Adrenal gland (tissue), 12 donors: Measurements from ENCODE around the gene ZBTB46. TPM values are rescaled to one million over a fixed set of nuclear protein-coding genes. Genes with fewer than 3 reads are reported as not detected.

ENCODE experiments used
- DNase-seq, 7 donors: peaks; one replicate each; pipeline ENCODE4 v3.0.0-alpha.2; 2019 to 2020
- H3K27ac ChIP-seq, 5 donors: fragments of 200-600 bp; sonication (generic) in 4 of 5; 1 replicate in 3 of 5; 2 replicates in 2 of 5; pipeline versions ENCODE4 v1.5.1 to v1.8.0; 2016 to 2020; ENCODE audit warnings: mild to moderate bottlenecking in 1 of 5
- H3K27me3 ChIP-seq: fragments of 200-600 bp; 2 replicates; pipeline ENCODE4 v1.8.0; 2021
- H3K36me3 ChIP-seq, 2 donors: fragments of 200-600 bp; replicated peaks in 1 of 2; 1 replicate in 1 of 2; 2 replicates in 1 of 2; pipeline versions ENCODE4 v1.5.1 to v1.8.0; 2018 to 2022
- H3K4me1 ChIP-seq, 2 donors: fragments of 200-600 bp; replicated peaks in 1 of 2; 1 replicate in 1 of 2; 2 replicates in 1 of 2; pipeline versions ENCODE4 v1.5.1 to v1.8.0; 2018 to 2021
- H3K4me3 ChIP-seq, 4 donors: fragments of 200-600 bp; sonication (generic) in 3 of 4; one replicate each; pipeline ENCODE4 v1.5.1; 2016 to 2018
- H3K9me3 ChIP-seq, 3 donors: fragments of 200-600 bp; sonication (generic) in 1 of 3; replicated peaks in 1 of 3; 1 replicate in 2 of 3; 2 replicates in 1 of 3; pipeline versions ENCODE4 v1.5.1 to v1.8.0; 2016 to 2021
- CTCF ChIP-seq, 6 experiments: fragments of 450-650 bp in 4 of 6; fragments of 200-600 bp in 2 of 6; sonication (generic) in 1 of 6; IDR thresholded peaks; 1 replicate in 5 of 6; 2 replicates in 1 of 6; pipeline versions ENCODE4 v1.5.1 to v1.8.0; 2016 to 2021; ENCODE audit warnings: antibody characterized with exemption in 6 of 6, mild to moderate bottlenecking in 2 of 6, moderate library complexity in 1 of 6
- POLR2A ChIP-seq, 2 donors: fragments of 450-650 bp; IDR thresholded peaks; one replicate each; pipeline ENCODE4 v1.6.1; 2017; ENCODE audit warnings: antibody characterized with exemption in 2 of 2, mild to moderate bottlenecking in 2 of 2, moderate library complexity in 1 of 2
- WGBS, 4 donors: extraction: QIAGEN DNeasy Blood & Tissue Kit in 2 of 4; methylation state at CpG; one replicate each; pipeline versions ENCODE4 v1.1.5 to v1.1.7; 2013 to 2017; 5-methylcytosine and 5-hydroxymethylcytosine counted together
- intact Hi-C, 2 donors: fragments of 100-400 bp; cut with DNase I; formaldehyde crosslinking; loops; one replicate each; pipeline versions ENCODE4 v1.14.1 to v1.15.0; 2022 to 2023
- polyA plus RNA-seq, 3 donors: library from polyadenylated mRNA; stranded (reverse); fragments of 200-250 nt in 2 of 3; fragments of 350-450 nt in 1 of 3; fragmentation: Illumina TruSeq in 1 of 3; extraction: RNeasy Lipid Tissue Mini Kit (QIAGEN cat#74804) in 1 of 3; gene quantifications; one replicate each; pipeline ENCODE4 v1.2.3, GENCODE V29; 2013 to 2014
- total RNA-seq, 9 donors: library from RNA; depleted of rRNA in 4 of 9; stranded (reverse); fragments of >200 nt in 4 of 9; fragments of 120-200 nt in 1 of 9; fragmentation: NEBNext Ultra II Directional in 1 of 9; extraction: Animal tissue kit (Norgen Biotek cat#: 25700) in 1 of 9; gene quantifications; one replicate each; pipeline versions ENCODE4 v1.1.0 to v1.2.4, GENCODE V29; 2013 to 2023
- donor health status: healthy with polysubstance abuse.
- donor health status: Bipolar disorder and iron deficiency.
- donor health status: DM: yes; HTN: yes; CAD: no.
- donor health status: DM: no; HTN: no; CAD: no.
- donor health status: DM: no; HTN: no; CAD: no.
- donor health status: DM: yes; HTN: yes; CAD: no.

Gene ZBTB46
- total and polyA plus RNA-seq, 12 donors: 0.77 to 22.4 (median 10.6) TPM

GRCh38 chr20:63775096-63775978 is 55.7 kb downstream of the ZBTB46 start:
- peak in 2 of 7 donors; percentile 30 to 31 for DNase-seq
- H3K27me3 ChIP-seq: no peaks in the 10 kb centered on the region
- no peak for TF ChIP-seq POLR2A (IDR thresholded peaks at IDR 0.05)
- TF ChIP-seq CTCF (IDR thresholded peaks at IDR 0.05): peak; percentile 17 to 62 (median 38)
- H3K4me3 ChIP-seq: no peak overlapping the region
- H3K27ac ChIP-seq: peak overlapping the region in 1 of 5 donors; percentile 1
- 49 to 63% (median 52%) methylated on average over 27 to 67 of the region's 67 CpGs for WGBS, 4 donors
- intact Hi-C loops: no loop called here
- H3K36me3 ChIP-seq: no peaks in the 10 kb centered on the region
- H3K9me3 ChIP-seq: no peaks in the 10 kb centered on the region
- peaks cover 7 to 25% of the 10 kb centered on the region in 2 donors for H3K4me1 ChIP-seq

- DNase-seq: no peak
- intact Hi-C loops: no loop called here
- H3K4me3 ChIP-seq: no peak overlapping the region
- H3K27me3 ChIP-seq: no peaks in the 10 kb centered on the region
- no peak for TF ChIP-seq CTCF (IDR thresholded peaks at IDR 0.05)
- TF ChIP-seq POLR2A (IDR thresholded peaks at IDR 0.05): no peak
- H3K4me1 ChIP-seq: peaks cover 7 to 25% of the 10 kb centered on the region in 2 donors
- H3K27ac ChIP-seq: peak overlapping the region in 1 of 5 donors; percentile 60
- H3K9me3 ChIP-seq: no peaks in the 10 kb centered on the region
- H3K36me3 ChIP-seq: peaks cover 0 to 2% of the 10 kb centered on the region in 2 donors
- WGBS, 4 donors: 76 to 85% (median 77%) methylated on average over 15 of the region's 15 CpGs
Measured at GRCh38 chr20:63774306-63774705, 56.8 kb downstream of the ZBTB46 start.

- intact Hi-C loops: no loop called here
- H3K9me3 ChIP-seq: no peaks in the 10 kb centered on the region
- WGBS, 4 donors: 83 to 91% (median 89%) methylated on average over 26 to 33 of the region's 33 CpGs
- peak overlapping the region in 3 of 5 donors; percentile 47 to 80 (median 60) for H3K27ac ChIP-seq
- TF ChIP-seq POLR2A (IDR thresholded peaks at IDR 0.05) (no peak), CTCF (IDR thresholded peaks at IDR 0.05) (no peak)
- no peaks in the 10 kb centered on the region for H3K27me3 ChIP-seq
- peaks cover 0 to 8% of the 10 kb centered on the region in 2 donors for H3K36me3 ChIP-seq
- no peak for DNase-seq
- peaks cover 7 to 25% of the 10 kb centered on the region in 2 donors for H3K4me1 ChIP-seq
- H3K4me3 ChIP-seq: no peak overlapping the region
Measured at GRCh38 chr20:63773571-63774241, 57.4 kb downstream of the ZBTB46 start.

GRCh38 chr20:63772781-63773518 is 58.1 kb downstream of the ZBTB46 start:
- WGBS, 4 donors: 32 to 53% (median 41%) methylated on average over 6 to 20 of the region's 20 CpGs
- intact Hi-C loops: no loop called here
- peak overlapping the region; percentile 10 to 81 (median 76) for H3K27ac ChIP-seq
- H3K27me3 ChIP-seq: no peaks in the 10 kb centered on the region
- H3K36me3 ChIP-seq: peaks cover 0 to 16% of the 10 kb centered on the region in 2 donors
- H3K4me3 ChIP-seq: no peak overlapping the region
- peaks cover 7 to 25% of the 10 kb centered on the region in 2 donors for H3K4me1 ChIP-seq
- DNase-seq: peak; percentile 68 to 90 (median 83)
- H3K9me3 ChIP-seq: no peaks in the 10 kb centered on the region
- TF ChIP-seq CTCF (IDR thresholded peaks at IDR 0.05) (no peak), POLR2A (IDR thresholded peaks at IDR 0.05) (no peak)
